GM21528 (cell line): ENCODE results near the gene SPECC1L.

ENCODE experiments used
- ATAC-seq: cut with Tn5 transposase; IDR thresholded peaks from one replicate; pipeline ENCODE4 v1.9.1; 2021; ENCODE audit warnings: mild to moderate bottlenecking, moderate library complexity; ENCODE audit not compliant: unreplicated experiment, low FRiP score

Gene SPECC1L

GRCh38 chr22:24319451-24319850 lies 48.8 kb downstream of the SPECC1L start:
- ATAC-seq, result no peak

DNA sequence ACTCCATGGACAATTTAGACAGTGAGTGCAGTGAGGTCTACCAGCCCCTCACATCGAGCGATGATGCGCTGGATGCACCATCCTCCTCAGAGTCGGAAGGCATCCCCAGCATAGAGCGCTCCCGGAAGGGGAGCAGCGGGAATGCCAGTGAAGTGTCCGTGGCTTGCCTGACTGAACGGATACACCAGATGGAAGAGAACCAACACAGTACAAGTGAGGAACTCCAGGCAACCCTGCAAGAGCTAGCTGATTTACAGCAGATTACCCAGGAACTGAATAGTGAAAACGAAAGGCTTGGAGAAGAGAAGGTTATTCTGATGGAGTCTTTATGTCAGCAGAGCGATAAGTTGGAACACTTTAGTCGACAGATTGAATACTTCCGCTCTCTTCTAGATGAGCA lies 51.4 kb downstream of the SPECC1L start:
- no peak for ATAC-seq

GRCh38 chr22:24322522-24322921 lies 51.9 kb downstream of the SPECC1L start:
- no peak for ATAC-seq

DNA sequence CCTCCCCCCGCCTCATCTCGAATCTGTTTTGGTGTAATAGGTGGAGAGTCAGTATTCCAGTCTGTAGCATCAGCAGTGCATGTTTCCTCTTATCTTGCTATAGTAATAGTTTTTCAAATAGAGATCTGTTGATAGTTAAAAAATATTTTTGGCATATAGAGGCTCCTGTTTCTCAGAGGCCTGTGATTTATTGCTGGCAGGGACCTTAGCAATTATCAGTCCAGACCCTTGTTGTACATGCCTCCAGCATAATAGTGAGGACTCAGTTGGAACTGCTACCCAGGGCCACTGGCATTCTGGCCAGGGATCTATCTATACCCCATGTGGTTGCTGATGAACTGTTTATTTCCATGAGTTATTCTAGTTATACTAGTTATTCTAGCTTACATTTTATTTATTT lies 52.6 kb downstream of the SPECC1L start:
- ATAC-seq, result no peak

- no peak for ATAC-seq
These were observed 53.1 kb downstream of the SPECC1L start for GRCh38 chr22:24323695-24324094.

DNA sequence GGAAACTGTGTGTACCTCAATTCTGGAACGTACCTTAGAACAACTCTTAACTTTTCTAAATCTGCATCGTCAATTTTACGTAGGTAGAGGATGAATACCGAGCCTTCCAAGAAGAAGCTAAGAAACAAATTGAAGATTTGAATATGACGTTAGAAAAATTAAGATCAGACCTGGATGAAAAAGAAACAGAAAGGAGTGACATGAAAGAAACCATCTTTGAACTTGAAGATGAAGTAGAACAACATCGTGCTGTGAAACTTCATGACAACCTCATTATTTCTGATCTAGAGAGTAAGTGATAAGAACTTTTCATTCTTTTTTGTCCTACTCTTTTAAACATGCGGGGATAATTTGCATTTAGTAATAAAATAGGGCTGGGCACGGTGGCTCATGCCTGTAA lies 53.5 kb downstream of the SPECC1L start:
- ATAC-seq, result no peak

- no peak for ATAC-seq
These were observed 54.6 kb downstream of the SPECC1L start for GRCh38 chr22:24325105-24325757.

GRCh38 chr22:24326266-24326665 lies 55.6 kb downstream of the SPECC1L start:
- ATAC-seq, result no peak

DNA sequence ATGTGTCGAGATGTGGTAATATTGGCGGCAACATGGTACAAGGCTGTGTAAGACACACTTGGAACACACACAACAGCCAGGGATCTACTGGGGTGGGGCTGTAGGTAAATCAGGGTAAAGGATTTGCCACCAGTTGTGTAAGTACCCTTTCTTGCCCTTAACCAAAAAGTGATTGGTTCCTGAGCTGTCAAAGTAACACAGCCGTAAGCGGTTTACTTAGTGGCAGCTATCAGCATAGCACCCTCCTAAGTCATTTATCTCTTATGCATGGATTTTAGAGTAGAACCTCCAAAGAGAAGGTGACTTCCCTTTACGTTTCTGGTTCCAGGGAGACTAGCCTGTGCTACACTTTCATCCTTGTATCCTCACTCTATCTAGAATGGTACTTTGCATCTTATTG lies 57.2 kb downstream of the SPECC1L start:
- no peak for ATAC-seq

GRCh38 chr22:24329453-24329852 lies 58.8 kb downstream of the SPECC1L start:
- no peak for ATAC-seq

GRCh38 chr22:24330636-24331035 lies 60.0 kb downstream of the SPECC1L start:
- ATAC-seq, result no peak

DNA sequence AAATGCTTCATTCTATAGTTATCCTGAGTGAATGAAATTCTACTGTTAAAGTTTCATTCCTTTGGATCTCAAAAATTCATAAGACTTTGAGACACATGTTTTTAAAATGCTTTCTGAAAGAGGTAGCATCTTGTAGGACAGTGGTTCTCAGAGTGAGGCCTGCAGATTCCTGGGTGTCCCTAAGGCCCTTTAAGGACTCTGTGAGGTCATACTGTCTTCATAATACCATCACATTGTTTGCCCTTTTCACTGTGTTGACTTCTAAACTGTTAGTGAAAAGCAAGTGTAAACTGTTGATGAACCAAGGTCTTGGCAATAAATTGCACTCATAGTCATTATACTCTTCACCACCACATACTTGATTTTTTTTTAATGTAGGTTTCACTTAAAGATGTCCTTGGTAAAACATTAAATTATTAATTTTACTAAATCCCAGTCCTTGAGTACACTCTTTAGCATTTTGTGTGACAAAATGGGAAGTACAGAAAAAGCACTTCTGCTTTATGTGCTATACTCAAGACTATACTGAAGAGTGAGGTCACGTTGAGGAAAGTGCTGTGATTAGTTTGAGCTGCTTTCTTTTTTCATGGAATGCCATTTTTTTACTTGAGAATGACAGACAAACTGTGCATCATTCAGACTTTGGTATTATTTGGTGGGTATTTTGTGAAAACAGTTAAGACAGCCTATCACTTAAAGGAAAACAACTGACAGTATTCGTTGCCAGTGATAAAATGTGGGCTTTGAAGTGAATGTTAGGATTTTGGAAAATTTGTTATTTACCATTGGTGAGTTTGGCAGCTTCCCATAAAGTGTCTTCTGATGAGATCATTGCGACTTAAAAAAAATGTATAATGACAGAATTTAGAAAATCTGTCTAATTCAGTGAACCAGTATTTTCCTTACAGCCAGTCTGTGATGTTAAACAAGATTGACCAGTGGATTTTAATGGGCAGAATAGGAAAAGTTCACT lies 61.1 kb downstream of the SPECC1L start:
- ATAC-seq, result no peak

DNA sequence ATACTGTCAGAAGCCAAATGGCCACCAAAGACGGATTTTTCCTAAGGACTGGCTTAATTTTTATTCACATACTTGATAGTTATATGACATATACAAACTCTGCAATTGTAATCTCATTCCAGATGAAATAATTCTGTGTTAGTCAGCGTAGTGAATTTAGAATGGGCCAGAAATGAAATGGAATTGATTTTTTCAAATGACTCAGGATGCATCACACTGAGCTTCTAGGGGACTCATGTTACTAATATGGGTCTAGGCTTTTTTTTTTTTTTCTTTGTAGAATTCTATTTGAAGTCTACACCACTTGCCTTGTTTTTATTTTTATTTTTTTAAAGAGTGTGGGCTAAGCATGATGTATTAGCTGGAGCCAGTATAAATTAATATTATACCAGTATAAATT lies 62.7 kb downstream of the SPECC1L start:
- no peak for ATAC-seq

- no peak for ATAC-seq
These were observed 64.9 kb downstream of the SPECC1L start for GRCh38 chr22:24335496-24335895.

DNA sequence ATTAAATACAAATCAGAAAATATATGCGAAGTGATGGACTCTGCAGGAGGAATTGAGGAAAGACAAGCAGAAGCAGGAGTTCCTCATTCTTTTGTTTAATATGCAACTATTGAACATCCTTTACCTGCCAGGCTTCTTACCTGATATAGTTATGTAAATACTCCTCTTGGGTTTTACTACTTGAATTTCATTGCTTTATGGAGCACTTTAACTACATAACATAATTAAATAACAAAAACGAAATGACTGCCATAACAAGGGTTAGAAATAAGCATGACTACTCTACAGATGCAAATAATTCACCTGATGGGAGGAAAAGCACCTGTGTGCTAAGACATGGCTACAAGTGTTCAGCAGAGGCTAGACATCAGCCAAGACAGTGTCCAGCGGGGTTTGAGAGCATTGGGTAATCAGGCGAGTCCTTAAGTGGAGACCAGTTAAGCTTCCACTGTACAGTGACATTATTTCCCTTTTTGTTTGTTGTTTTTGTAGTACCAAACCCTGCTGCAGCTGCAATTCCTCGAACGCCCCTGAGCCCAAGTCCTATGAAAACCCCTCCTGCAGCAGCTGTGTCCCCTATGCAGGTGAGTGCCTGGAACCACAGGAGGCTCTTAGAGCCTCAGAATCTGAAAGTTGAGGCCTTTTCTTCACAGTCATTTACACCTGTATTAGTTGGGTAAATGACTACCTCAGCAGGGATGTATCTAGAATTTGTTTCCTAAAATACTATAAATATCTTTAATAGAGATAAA lies 67.4 kb downstream of the SPECC1L start:
- no peak for ATAC-seq

DNA sequence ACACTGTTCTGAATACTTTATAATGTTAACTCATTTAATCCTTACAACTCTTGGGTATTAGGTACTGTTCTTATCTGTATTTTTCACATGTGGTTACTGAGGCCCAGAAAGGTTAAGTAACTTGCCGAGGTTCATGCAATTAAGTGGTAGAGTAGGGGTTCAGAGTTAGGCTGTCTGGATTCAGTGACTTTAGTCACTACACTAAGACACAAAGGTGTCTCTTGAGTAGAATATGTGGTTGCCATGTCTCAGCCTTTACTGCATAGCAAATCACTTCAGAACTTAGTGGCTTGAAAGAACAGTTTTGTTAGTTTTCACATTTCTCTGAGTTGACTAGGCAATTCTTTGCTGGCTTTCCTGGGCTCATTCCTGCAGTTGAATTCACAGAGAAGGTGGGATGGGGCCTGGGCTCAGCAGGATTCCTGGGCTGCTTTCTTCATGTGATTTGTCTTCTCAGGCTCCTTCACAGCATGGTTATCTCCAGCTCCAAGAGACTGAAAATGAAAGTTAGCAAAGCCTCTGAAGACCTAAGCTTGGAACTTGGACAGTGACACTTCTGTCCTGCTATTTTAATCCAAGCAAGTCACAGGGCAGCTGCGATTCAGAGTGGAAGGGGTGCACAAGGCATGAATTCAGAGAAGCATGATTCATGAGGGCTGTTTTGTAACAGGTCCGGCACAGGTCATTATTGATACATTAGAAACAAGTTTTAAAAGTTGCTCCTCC lies 68.3 kb downstream of the SPECC1L start:
- no peak for ATAC-seq

GRCh38 chr22:24339452-24339747 lies 68.8 kb downstream of the SPECC1L start:
- ATAC-seq, result no peak

DNA sequence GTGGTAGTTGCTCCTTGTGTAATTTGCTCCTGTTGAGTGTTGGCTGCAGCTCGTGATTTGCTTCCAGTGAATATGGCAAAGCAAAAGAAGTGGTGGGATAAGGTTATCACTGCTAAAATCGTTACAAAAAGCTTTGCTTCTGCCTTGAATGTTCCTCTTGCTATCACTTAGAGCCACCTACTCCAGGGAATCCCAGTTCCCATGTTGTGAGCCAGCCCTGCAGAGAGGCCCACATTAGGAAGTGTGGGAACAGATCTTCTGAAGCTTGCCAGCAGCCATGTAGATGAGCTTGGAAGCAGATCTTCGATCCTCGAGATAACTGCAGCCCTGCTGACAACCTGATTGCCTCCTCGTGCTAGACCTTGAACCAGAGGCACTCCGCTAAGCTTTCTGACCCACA lies 71.0 kb downstream of the SPECC1L start:
- ATAC-seq, result no peak

GRCh38 chr22:24350627-24351026 lies 80.0 kb downstream of the SPECC1L start:
- no peak for ATAC-seq

- ATAC-seq, result no peak
These were observed 82.5 kb downstream of the SPECC1L start for GRCh38 chr22:24353121-24353520.

DNA sequence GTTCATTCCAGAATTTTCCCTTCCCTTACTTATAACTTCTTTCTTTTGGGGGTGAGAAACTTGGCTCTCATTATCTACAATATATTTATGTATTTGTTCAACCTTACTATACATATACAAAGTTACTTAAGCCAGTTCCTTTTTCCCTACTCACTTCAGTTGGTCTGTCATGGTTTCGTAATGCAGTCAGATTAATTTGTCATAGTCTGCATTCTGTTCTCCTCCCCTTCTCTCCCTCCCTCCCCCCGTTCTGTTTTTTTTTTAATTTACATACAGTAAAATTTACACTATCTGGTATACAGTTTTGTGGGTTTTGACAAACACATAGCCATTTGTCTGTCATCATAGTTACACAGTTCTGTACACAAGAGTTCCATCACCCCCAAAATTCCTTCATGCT lies 84.9 kb downstream of the SPECC1L start:
- ATAC-seq, result no peak
